ENCODE results near the gene ARHGAP10.

Gene ARHGAP10

DNA sequence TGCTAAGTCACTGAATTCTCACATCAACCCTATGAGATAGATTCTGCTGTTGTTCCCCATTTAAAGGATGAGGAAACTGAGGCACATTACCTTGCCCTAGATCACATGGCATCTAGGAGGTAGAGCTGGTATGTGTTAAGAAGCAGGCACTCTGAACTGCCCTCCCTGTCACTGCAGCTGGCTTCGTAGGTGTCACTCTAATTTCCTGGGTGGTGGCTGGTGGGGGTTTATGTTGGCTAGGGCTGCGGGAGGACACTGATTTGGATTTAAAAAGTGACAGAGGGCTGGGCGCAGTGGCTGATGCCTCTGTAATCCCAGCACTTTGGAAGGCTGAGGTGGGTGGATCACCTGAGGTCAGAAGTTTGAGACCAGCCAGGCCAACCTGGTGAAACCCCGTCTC, 93.0 kb downstream of the ARHGAP10 start:
- H3K4me2 ChIP-seq (ENCODE audit: low read length) = no peak overlapping the region
- H3K36me3 ChIP-seq (ENCODE audit: control insufficient read depth, low read length) = no peaks in the 10 kb centered on the region
- H4K20me1 ChIP-seq (ENCODE audit: control insufficient read depth, insufficient read depth, low read depth, low read length) = no peaks in the 10 kb centered on the region
- H3F3A ChIP-seq (ENCODE audit: control insufficient read depth, insufficient read depth) = no peaks in the 10 kb centered on the region
- no peak for TF ChIP-seq EZH2phosphoT487 (IDR thresholded peaks at IDR 0.05; ENCODE audit: borderline replicate concordance, low read length)
- TF ChIP-seq, protein P1, sequence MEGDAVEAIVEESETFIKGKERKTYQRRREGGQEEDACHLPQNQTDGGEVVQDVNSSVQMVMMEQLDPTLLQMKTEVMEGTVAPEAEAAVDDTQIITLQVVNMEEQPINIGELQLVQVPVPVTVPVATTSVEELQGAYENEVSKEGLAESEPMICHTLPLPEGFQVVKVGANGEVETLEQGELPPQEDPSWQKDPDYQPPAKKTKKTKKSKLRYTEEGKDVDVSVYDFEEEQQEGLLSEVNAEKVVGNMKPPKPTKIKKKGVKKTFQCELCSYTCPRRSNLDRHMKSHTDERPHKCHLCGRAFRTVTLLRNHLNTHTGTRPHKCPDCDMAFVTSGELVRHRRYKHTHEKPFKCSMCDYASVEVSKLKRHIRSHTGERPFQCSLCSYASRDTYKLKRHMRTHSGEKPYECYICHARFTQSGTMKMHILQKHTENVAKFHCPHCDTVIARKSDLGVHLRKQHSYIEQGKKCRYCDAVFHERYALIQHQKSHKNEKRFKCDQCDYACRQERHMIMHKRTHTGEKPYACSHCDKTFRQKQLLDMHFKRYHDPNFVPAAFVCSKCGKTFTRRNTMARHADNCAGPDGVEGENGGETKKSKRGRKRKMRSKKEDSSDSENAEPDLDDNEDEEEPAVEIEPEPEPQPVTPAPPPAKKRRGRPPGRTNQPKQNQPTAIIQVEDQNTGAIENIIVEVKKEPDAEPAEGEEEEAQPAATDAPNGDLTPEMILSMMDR (IDR thresholded peaks at IDR 0.05; ENCODE audit: low read depth, low read length, poor library complexity, severe bottlenecking) = no peak
- no peaks in the 10 kb centered on the region for H3K9me2 ChIP-seq (replicated peaks; ENCODE audit: control insufficient read depth, low read length)
- no peak overlapping the region for H3K4me3 ChIP-seq (ENCODE audit: low read length)
- no peak overlapping the region for H3K27ac ChIP-seq (ENCODE audit: low read depth, low read length)
- peaks cover 7% of the 10 kb centered on the region for H3K4me1 ChIP-seq (ENCODE audit: control insufficient read depth, low read length)
- no peaks in the 10 kb centered on the region for H3K9me3 ChIP-seq (ENCODE audit: control insufficient read depth, insufficient read depth, low read length)
- H3K27me3 ChIP-seq (ENCODE audit: control insufficient read depth, low read length) = no peaks in the 10 kb centered on the region
- no peaks in the 10 kb centered on the region for H3K79me2 ChIP-seq (ENCODE audit: control insufficient read depth, low read length)

DNA sequence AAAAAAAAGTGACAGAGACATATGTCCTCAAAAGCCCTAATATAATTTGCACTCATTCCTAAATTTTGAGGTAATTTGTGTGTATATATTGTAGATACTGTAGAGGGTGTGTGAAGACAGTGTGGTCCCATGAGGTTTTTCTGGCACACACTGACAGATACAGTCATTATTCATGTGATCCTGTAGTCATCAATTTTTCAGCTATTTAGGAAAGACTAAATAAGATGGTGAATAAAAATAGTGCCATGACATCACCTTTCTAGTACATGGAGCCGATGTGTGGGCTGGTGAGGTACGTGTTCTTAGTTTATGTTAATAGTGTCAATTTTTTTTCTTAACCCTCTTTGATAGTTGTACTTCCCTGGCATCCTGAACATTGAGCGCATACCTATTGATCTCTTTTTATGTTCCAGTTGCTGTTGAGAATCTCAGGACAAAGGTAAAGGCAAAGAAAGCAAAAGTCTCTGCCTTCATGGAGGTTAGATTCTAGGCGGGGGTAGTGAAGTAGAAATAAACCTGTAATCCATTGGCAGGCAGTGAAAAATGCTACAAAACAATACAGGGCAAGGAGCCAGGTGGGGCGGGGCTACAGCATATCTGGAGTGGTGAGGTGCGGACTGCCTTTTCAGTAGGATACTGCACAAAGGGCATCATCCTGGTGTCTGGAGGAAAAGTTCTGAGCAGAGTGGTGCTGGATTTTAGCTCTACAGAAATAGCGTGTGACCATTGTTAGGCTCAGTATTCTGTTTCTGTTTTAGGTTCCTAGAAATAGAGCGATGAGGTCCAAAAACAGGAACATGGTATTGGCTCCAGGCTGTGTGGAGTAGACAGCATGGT, 93.8 kb downstream of the ARHGAP10 start:
- Histone ChIP-seq H3K36me3 (ENCODE audit: control insufficient read depth, low read length) (no peaks in the 10 kb centered on the region), H3K27me3 (ENCODE audit: control insufficient read depth, low read length) (no peaks in the 10 kb centered on the region), H4K20me1 (ENCODE audit: control insufficient read depth, insufficient read depth, low read depth, low read length) (no peaks in the 10 kb centered on the region), H3F3A (ENCODE audit: control insufficient read depth, insufficient read depth) (no peaks in the 10 kb centered on the region), H3K27ac (ENCODE audit: low read depth, low read length) (no peak overlapping the region), H3K4me3 (ENCODE audit: low read length) (no peak overlapping the region), H3K79me2 (ENCODE audit: control insufficient read depth, low read length) (no peaks in the 10 kb centered on the region), H3K9me2 (replicated peaks; ENCODE audit: control insufficient read depth, low read length) (no peaks in the 10 kb centered on the region), H3K9me3 (ENCODE audit: control insufficient read depth, insufficient read depth, low read length) (no peaks in the 10 kb centered on the region), H3K4me1 (ENCODE audit: control insufficient read depth, low read length) (peaks cover 7% of the 10 kb centered on the region), H3K4me2 (ENCODE audit: low read length) (no peak overlapping the region)
- no peak for TF ChIP-seq EZH2phosphoT487 (IDR thresholded peaks at IDR 0.05; ENCODE audit: borderline replicate concordance, low read length)
- TF ChIP-seq, protein P1 (IDR thresholded peaks at IDR 0.05; ENCODE audit: low read depth, low read length, poor library complexity, severe bottlenecking) = no peak

DNA sequence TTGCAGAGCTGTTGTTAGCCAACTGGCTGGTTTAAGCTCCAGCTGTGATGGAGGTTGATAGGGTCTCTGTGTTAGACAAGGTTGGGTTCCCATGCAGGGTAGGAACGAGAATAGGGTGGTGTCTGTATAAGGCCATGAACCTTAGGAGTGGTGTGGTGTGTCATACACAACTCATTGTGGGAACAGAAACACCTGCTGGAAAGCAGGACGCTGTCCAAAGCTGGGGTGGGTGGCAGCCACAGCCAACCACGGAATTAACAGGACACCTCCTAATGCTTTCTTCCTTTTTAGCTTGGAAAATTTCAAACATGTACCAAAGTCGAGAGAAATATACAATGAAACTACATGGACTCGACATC, 94.4 kb downstream of the ARHGAP10 start:
- no peak overlapping the region for H3K4me2 ChIP-seq (ENCODE audit: low read length)
- peaks cover 6% of the 10 kb centered on the region for H3K4me1 ChIP-seq (ENCODE audit: control insufficient read depth, low read length)
- H3K36me3 ChIP-seq (ENCODE audit: control insufficient read depth, low read length) = no peaks in the 10 kb centered on the region
- no peak overlapping the region for H3K27ac ChIP-seq (ENCODE audit: low read depth, low read length)
- H3K9me2 ChIP-seq (replicated peaks; ENCODE audit: control insufficient read depth, low read length) = no peaks in the 10 kb centered on the region
- no peaks in the 10 kb centered on the region for H3K9me3 ChIP-seq (ENCODE audit: control insufficient read depth, insufficient read depth, low read length)
- no peaks in the 10 kb centered on the region for H3F3A ChIP-seq (ENCODE audit: control insufficient read depth, insufficient read depth)
- H3K79me2 ChIP-seq (ENCODE audit: control insufficient read depth, low read length) = no peaks in the 10 kb centered on the region
- no peak overlapping the region for H3K4me3 ChIP-seq (ENCODE audit: low read length)
- no peaks in the 10 kb centered on the region for H3K27me3 ChIP-seq (ENCODE audit: control insufficient read depth, low read length)
- no peaks in the 10 kb centered on the region for H4K20me1 ChIP-seq (ENCODE audit: control insufficient read depth, insufficient read depth, low read depth, low read length)
- TF ChIP-seq, protein P1 (IDR thresholded peaks at IDR 0.05; ENCODE audit: low read depth, low read length, poor library complexity, severe bottlenecking) = no peak
- no peak for TF ChIP-seq EZH2phosphoT487 (IDR thresholded peaks at IDR 0.05; ENCODE audit: borderline replicate concordance, low read length)
